Measurements from ENCODE around the gene ARHGAP24. TPM values are rescaled to one million over a fixed set of nuclear protein-coding genes. Genes with fewer than 3 reads are reported as not detected.
A peak's percentile ranks its signal among the peaks of the same experiment; 100 is the strongest.

The ARHGAP24 gene
- total and polyA plus RNA-seq, 2 donors (not counting 3 experiments of a cell fraction or from before 2014, with no cell fraction given): 52.1 to 79.4 TPM

DNA sequence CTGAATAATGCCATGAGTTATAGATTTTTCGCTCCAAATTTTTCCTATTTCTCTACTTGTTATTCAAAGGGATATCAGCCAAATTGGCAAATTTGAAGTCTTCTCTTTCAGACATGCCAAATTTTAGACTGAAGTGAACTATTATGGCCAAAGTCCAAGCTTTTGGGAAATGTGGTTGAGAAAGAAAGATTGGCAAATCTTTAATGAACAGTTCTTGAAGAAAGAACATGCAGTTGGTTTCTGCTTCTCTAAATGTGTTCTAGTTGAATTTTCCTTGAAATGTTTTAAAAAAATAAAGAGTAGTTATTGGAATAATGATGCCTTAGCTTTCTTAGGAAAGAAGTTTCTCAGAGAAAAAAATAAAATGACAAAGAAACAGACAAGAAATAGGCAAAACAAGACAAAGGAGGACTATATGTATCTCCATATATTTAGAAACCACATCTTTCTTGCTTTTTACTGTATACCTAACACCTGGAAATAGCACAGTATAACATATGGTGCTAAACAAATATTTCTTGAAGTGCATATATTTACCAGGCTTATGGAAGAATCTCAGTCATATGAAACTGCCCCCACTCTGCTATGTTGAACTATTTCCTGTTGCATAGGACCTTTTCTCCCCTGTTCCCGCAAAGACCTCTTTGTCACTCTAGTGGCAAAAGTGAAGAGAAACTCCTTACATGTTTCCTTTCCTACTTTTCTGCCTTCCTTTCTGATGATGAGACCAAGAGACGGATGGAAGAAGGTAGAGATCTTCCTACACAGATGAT is 250.0 kb downstream of the ARHGAP24 start:
- no peaks in the 10 kb centered on the region for H3K4me1 ChIP-seq (ENCODE audit: control insufficient read depth, extremely low read depth, insufficient read depth, low read length)
- CTCF ChIA-PET: no interaction called here
- H3K27ac ChIP-seq (ENCODE audit: insufficient read depth, low read depth, low read length): no peak overlapping the region
- no peak for FAIRE-seq
- intact Hi-C loops (cut with micrococcal nuclease) (no loop called here), dilution Hi-C loops (cut with MboI; ENCODE audit: extremely low pct_ligation_motif_present, low sequenced_read_pairs) (no loop called here)
- H3K9ac ChIP-seq (replicated peaks; ENCODE audit: extremely low read depth, insufficient read depth, low read length): no peak overlapping the region
- no peak for DNase-seq (ENCODE audit: low read depth, low spot score)
- H3K4me2 ChIP-seq (ENCODE audit: insufficient read depth, low read length): no peak overlapping the region
- H3K9me3 ChIP-seq (replicated peaks; ENCODE audit: control insufficient read depth, insufficient read depth, low read length): no peaks in the 10 kb centered on the region
- no peaks in the 10 kb centered on the region for H3K9me1 ChIP-seq (replicated peaks; ENCODE audit: control insufficient read depth, extremely low read depth, insufficient read depth, low read length)
- no peaks in the 10 kb centered on the region for H3K79me2 ChIP-seq (ENCODE audit: control insufficient read depth, insufficient read depth, low read length)
- POLR2A ChIA-PET: no interaction called here
- TF ChIP-seq EZH2 (IDR thresholded peaks at IDR 0.05; ENCODE audit: borderline replicate concordance, low read depth, low read length, severe bottlenecking): no peak
- no peak overlapping the region for H3K4me3 ChIP-seq (replicated peaks in 1 of 3; ENCODE audit: insufficient read depth in 1 of 3, low read depth in 1 of 3, low read length in 3 of 3)
- no peaks in the 10 kb centered on the region for H4K20me1 ChIP-seq (replicated peaks; ENCODE audit: control insufficient read depth, extremely low read depth, insufficient read depth, low read length)
- no peaks in the 10 kb centered on the region for H3K36me3 ChIP-seq (ENCODE audit: control insufficient read depth in 2 of 2, extremely low read depth in 1 of 2, insufficient read depth in 2 of 2, low read length in 2 of 2)
- H2AFZ ChIP-seq (ENCODE audit: low read depth, low read length): no peak overlapping the region
- no TSS peak for BruUV-seq (replicated peaks)
- H3K27me3 ChIP-seq (ENCODE audit: control insufficient read depth in 2 of 2, insufficient read depth in 2 of 2, low read length in 2 of 2): no peaks in the 10 kb centered on the region

GRCh38 chr4:85725721-85726170 is 250.8 kb downstream of the ARHGAP24 start:
- FAIRE-seq (no peak), DNase-seq (ENCODE audit: low read depth, low spot score) (peak; percentile 30)
- dilution Hi-C loops (cut with MboI; ENCODE audit: extremely low pct_ligation_motif_present, low sequenced_read_pairs) (no loop called here), intact Hi-C loops (cut with micrococcal nuclease) (no loop called here)
- H3K79me2 ChIP-seq (ENCODE audit: control insufficient read depth, insufficient read depth, low read length): no peaks in the 10 kb centered on the region
- POLR2A ChIA-PET: no interaction called here
- CTCF ChIA-PET: interaction anchor here (0.7 kb wide), 1 partner anchor 23 kb away, joined by 3 read pairs; no protein-coding TSS in a partner anchor
- TF ChIP-seq JUN (IDR thresholded peaks at IDR 0.05; ENCODE audit: borderline replicate concordance, insufficient read depth, insufficient read length, low read depth) (no peak), CTCF (IDR thresholded peaks at IDR 0.05; ENCODE audit: extremely low read depth in 1 of 2, insufficient read depth in 1 of 2, low read depth in 1 of 2, low read length in 2 of 2) (no peak), EZH2 (IDR thresholded peaks at IDR 0.05; ENCODE audit: borderline replicate concordance, low read depth, low read length, severe bottlenecking) (no peak), FOS (IDR thresholded peaks at IDR 0.05; ENCODE audit: borderline replicate concordance, insufficient read depth, low read length) (no peak), GATA2 (IDR thresholded peaks at IDR 0.05; ENCODE audit: insufficient read depth, insufficient read length, low read depth, low read length) (no peak), POLR2A (IDR thresholded peaks at IDR 0.05; ENCODE audit: low read depth, low read length) (no peak), POLR2AphosphoS5 (IDR thresholded peaks at IDR 0.05; ENCODE audit: insufficient read depth, low read depth, low read length) (no peak), MYC (IDR thresholded peaks at IDR 0.05; ENCODE audit: low read depth, low read length) (no peak), MAX (IDR thresholded peaks at IDR 0.05; ENCODE audit: insufficient read depth, insufficient read length) (no peak)
- no peak overlapping the region for H3K9ac ChIP-seq (replicated peaks; ENCODE audit: extremely low read depth, insufficient read depth, low read length)
- BruUV-seq (replicated peaks): no TSS peak
- H3K9me3 ChIP-seq (replicated peaks; ENCODE audit: control insufficient read depth, insufficient read depth, low read length): no peaks in the 10 kb centered on the region
- no peak overlapping the region for H3K27ac ChIP-seq (ENCODE audit: insufficient read depth, low read depth, low read length)
- H3K27me3 ChIP-seq (ENCODE audit: control insufficient read depth in 2 of 2, insufficient read depth in 2 of 2, low read length in 2 of 2): no peaks in the 10 kb centered on the region
- H3K4me1 ChIP-seq (ENCODE audit: control insufficient read depth, extremely low read depth, insufficient read depth, low read length): no peaks in the 10 kb centered on the region
- no peak overlapping the region for H2AFZ ChIP-seq (ENCODE audit: low read depth, low read length)
- no peak overlapping the region for H3K4me3 ChIP-seq (replicated peaks in 1 of 3; ENCODE audit: insufficient read depth in 1 of 3, low read depth in 1 of 3, low read length in 3 of 3)
- H3K9me1 ChIP-seq (replicated peaks; ENCODE audit: control insufficient read depth, extremely low read depth, insufficient read depth, low read length): no peaks in the 10 kb centered on the region
- H4K20me1 ChIP-seq (replicated peaks; ENCODE audit: control insufficient read depth, extremely low read depth, insufficient read depth, low read length): no peaks in the 10 kb centered on the region
- H3K4me2 ChIP-seq (ENCODE audit: insufficient read depth, low read length): no peak overlapping the region
- H3K36me3 ChIP-seq (ENCODE audit: control insufficient read depth in 2 of 2, extremely low read depth in 1 of 2, insufficient read depth in 2 of 2, low read length in 2 of 2): no peaks in the 10 kb centered on the region

All from endothelial cell of umbilical vein (primary cell).